Rectal smooth muscle tissue (tissue), 1 donor: ENCODE data around the gene NMNAT3.

Source experiments
- H3K27ac ChIP-seq: one replicate; pipeline ENCODE4 v1.7.0; 2013; ENCODE audit warnings: low read depth, low read length, inconsistent platforms
- H3K27me3 ChIP-seq: one replicate; pipeline ENCODE4 v1.7.0; 2013; ENCODE audit warnings: low read length; ENCODE audit not compliant: control insufficient read depth, insufficient read depth
- H3K36me3 ChIP-seq: one replicate; pipeline ENCODE4 v1.7.0; 2013; ENCODE audit warnings: low read length; ENCODE audit not compliant: control insufficient read depth, insufficient read depth
- H3K4me1 ChIP-seq: one replicate; pipeline ENCODE4 v1.7.0; 2013; ENCODE audit warnings: low read length; ENCODE audit not compliant: control insufficient read depth, insufficient read depth
- H3K4me3 ChIP-seq: one replicate; pipeline ENCODE4 v1.7.0; 2013; ENCODE audit warnings: low read length
- H3K9ac ChIP-seq: one replicate; pipeline ENCODE4 v1.7.0; 2013; ENCODE audit warnings: low read length

Gene NMNAT3

GRCh38 chr3:139518306-139518705 is 159.5 kb downstream of the NMNAT3 start:
- H3K4me3 ChIP-seq, result no peak overlapping the region
- H3K4me1 ChIP-seq, result no peaks in the 10 kb centered on the region
- H3K36me3 ChIP-seq, result peaks cover 2% of the 10 kb centered on the region
- no peak overlapping the region for H3K9ac ChIP-seq
- H3K27ac ChIP-seq, result no peak overlapping the region
- no peaks in the 10 kb centered on the region for H3K27me3 ChIP-seq

DNA sequence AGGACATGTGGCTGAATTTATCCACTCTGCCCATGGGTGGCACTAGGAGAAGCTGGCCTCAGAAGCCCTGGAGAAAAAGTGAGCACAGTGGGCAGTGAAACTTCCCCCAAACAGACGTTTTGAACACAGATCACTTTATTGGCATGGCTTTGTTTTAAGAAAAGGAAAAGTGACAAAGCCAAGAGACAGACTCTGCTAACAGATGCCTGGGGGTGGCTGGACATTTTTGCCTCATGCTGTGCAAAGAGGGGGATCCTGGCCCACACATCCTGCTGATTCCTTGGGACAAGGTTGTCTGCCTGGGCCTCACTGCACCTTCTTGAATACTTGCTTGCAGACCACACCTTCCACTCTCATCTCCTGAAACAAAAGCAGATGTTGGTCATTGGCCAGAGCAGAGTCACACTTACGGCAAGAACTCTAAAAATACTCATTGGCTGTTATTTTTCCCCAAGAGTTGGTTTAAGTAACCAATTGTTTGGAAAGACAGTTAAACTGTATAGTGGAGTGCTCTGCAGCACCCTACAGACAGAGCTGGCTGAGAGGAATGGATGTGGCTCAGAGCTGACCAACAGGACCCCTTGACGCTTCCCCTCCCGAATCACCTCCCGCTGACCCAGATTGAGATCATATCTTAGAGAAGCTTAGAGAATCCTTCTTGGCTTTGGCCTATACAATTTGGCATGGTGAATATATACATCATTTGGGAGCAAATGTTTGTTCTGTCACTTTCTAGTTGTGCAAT is 160.3 kb downstream of the NMNAT3 start:
- no peak overlapping the region for H3K9ac ChIP-seq
- H3K36me3 ChIP-seq, result peaks cover 2% of the 10 kb centered on the region
- no peak overlapping the region for H3K27ac ChIP-seq
- H3K4me1 ChIP-seq, result no peaks in the 10 kb centered on the region
- H3K27me3 ChIP-seq, result no peaks in the 10 kb centered on the region
- H3K4me3 ChIP-seq, result no peak overlapping the region

DNA sequence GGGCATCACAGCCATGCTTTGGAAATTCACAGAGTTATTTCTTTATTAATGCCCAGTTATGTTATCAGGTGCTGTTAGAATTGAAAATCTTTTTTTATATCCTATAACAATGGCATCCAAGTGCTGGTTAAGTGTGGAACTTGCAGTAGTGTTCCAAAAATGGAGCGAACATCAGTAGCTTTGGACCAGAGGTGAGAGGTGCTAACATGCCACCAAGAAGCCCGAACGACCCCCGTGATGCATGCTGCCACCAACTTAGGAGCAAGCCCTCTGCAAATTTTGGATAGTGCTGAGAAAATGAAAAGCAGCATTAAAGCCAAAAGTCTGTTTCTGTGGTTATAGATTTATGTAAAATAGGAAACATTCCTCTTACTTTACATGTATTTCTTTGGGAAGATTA is 163.0 kb downstream of the NMNAT3 start:
- H3K36me3 ChIP-seq, result peaks cover 2% of the 10 kb centered on the region
- H3K9ac ChIP-seq, result no peak overlapping the region
- no peaks in the 10 kb centered on the region for H3K27me3 ChIP-seq
- no peak overlapping the region for H3K27ac ChIP-seq
- no peaks in the 10 kb centered on the region for H3K4me1 ChIP-seq
- no peak overlapping the region for H3K4me3 ChIP-seq
